ENCODE measurements around the gene SCRT2.

Gene SCRT2

GRCh38 chr20:617934-618690 lies 57.5 kb downstream of the SCRT2 start:
- no peak overlapping the region for H3K27ac Mint-ChIP-seq

DNA sequence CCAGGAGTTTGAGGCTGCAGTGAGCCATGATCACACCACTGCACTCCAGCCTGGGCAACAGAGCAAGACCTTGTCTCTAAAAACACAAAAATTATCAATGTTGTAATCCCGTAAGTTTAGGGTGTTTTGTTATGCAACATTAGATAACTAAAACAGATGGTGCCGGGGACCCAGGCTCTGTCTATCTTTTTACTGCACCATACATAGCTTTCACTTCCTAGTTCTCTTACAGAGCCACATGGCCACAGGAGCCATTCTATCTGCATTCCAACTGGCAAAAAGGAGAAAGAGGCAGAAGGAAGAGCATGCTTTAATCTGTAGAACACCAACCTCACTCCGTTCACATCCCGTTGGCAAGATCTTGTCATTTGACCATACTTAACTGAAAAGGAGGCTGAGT lies 60.1 kb downstream of the SCRT2 start:
- H3K27me3 Mint-ChIP-seq, result peaks cover 33% of the 10 kb centered on the region
- H3K4me1 Mint-ChIP-seq, result peaks cover 14% of the 10 kb centered on the region

More at GRCh38 chr20:617934-618690, 57.5 kb downstream of the SCRT2 start:
- Mint-ChIP-seq H3K36me3 (peaks cover 4% of the 10 kb centered on the region), H3K4me3 (no peak overlapping the region), H3K9me3 (peaks cover 6% of the 10 kb centered on the region), H3K4me1 (no peaks in the 10 kb centered on the region), H3K27me3 (peaks cover 24% of the 10 kb centered on the region)

DNA sequence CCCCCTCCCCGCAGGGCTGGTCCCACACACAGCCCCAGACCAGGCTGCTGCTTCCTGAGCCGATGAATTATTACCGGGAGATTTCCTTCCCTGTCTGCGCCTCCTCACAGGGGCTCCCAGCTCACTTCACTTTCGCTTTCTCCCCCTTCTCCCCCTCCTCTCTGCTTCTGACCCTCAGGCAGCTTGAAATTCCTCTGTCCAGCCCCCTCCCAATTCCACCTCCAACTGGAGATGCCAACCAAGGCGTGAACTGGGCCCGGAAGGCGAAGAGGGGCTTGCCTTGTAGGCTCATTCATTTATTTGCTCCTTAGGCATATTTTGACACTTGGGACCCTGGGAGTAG lies 63.8 kb downstream of the SCRT2 start:
- H3K27ac Mint-ChIP-seq, result no peak overlapping the region
- peaks cover 40% of the 10 kb centered on the region for H3K27me3 Mint-ChIP-seq
- H3K36me3 Mint-ChIP-seq, result no peaks in the 10 kb centered on the region
- H3K4me3 Mint-ChIP-seq, result no peak overlapping the region
- no peaks in the 10 kb centered on the region for H3K9me3 Mint-ChIP-seq
- peaks cover 14% of the 10 kb centered on the region for H3K4me1 Mint-ChIP-seq

More for the DNA sequence above, 60.1 kb downstream of the SCRT2 start:
- Mint-ChIP-seq H3K27ac (no peak overlapping the region), H3K9me3 (peaks cover 6% of the 10 kb centered on the region), H3K4me3 (no peak overlapping the region), H3K36me3 (peaks cover 4% of the 10 kb centered on the region)
